GM21447 (cell line): ENCODE data around the gene MAN2A1.
A peak's percentile ranks its signal among the peaks of the same experiment; 100 is the strongest.

ENCODE experiments used
- ATAC-seq: cut with Tn5 transposase; IDR thresholded peaks from one replicate; pipeline ENCODE4 v1.9.1; 2021; ENCODE audit not compliant: unreplicated experiment

The MAN2A1 gene

GRCh38 chr5:109704282-109704952 is 14.7 kb downstream of the MAN2A1 start:
- no peak for ATAC-seq

- no peak for ATAC-seq
These were observed 15.9 kb downstream of the MAN2A1 start for GRCh38 chr5:109705596-109705995.

- no peak for ATAC-seq
These were observed 16.4 kb downstream of the MAN2A1 start for GRCh38 chr5:109706095-109706494.

- no peak for ATAC-seq
These were observed 17.8 kb downstream of the MAN2A1 start for GRCh38 chr5:109707531-109707930.

- ATAC-seq = no peak
These were observed 19.1 kb downstream of the MAN2A1 start for GRCh38 chr5:109708813-109709212.

- ATAC-seq = no peak
These were observed 19.5 kb downstream of the MAN2A1 start for GRCh38 chr5:109709225-109709624.

- no peak for ATAC-seq
These were observed 21.9 kb downstream of the MAN2A1 start for GRCh38 chr5:109711673-109712072.

- no peak for ATAC-seq
These were observed 23.7 kb downstream of the MAN2A1 start for GRCh38 chr5:109713453-109713852.

- ATAC-seq = no peak
These were observed 24.9 kb downstream of the MAN2A1 start for GRCh38 chr5:109714592-109714991.

- ATAC-seq = no peak
These were observed 28.5 kb downstream of the MAN2A1 start for GRCh38 chr5:109718216-109718615.

- ATAC-seq = no peak
These were observed 28.9 kb downstream of the MAN2A1 start for GRCh38 chr5:109718632-109719031.

GRCh38 chr5:109719978-109720377 is 30.3 kb downstream of the MAN2A1 start:
- ATAC-seq = no peak

- no peak for ATAC-seq
These were observed 32.0 kb downstream of the MAN2A1 start for GRCh38 chr5:109721741-109722140.

- ATAC-seq = no peak
These were observed 33.9 kb downstream of the MAN2A1 start for GRCh38 chr5:109723606-109724005.

GRCh38 chr5:109725135-109725534 is 35.4 kb downstream of the MAN2A1 start:
- no peak for ATAC-seq

GRCh38 chr5:109739741-109740728 is 50.3 kb downstream of the MAN2A1 start:
- ATAC-seq = peak; percentile 93

- no peak for ATAC-seq
These were observed 51.2 kb downstream of the MAN2A1 start for GRCh38 chr5:109740966-109741365.

GRCh38 chr5:109741390-109741789 is 51.7 kb downstream of the MAN2A1 start:
- no peak for ATAC-seq

- no peak for ATAC-seq
These were observed 53.4 kb downstream of the MAN2A1 start for GRCh38 chr5:109743041-109743531.

GRCh38 chr5:109743770-109744212 is 54.1 kb downstream of the MAN2A1 start:
- no peak for ATAC-seq

- no peak for ATAC-seq
These were observed 54.5 kb downstream of the MAN2A1 start for GRCh38 chr5:109744261-109744660.

GRCh38 chr5:109748546-109748945 is 58.8 kb downstream of the MAN2A1 start:
- ATAC-seq = no peak
